Measurements from ENCODE around the gene TEKT2. TPM values are rescaled to one million over a fixed set of nuclear protein-coding genes. Genes with fewer than 3 reads are reported as not detected.

Gene TEKT2
- total and polyA plus RNA-seq, 2 of the 4 experiments (the other 2 are of a cell fraction): 0.18 TPM; not detected in 1

GRCh38 chr1:36137776-36138175 lies 53.9 kb downstream of the TEKT2 start:
- Histone ChIP-seq H3K27me3 (ENCODE audit: control insufficient read depth, insufficient read depth, low read length) (no peaks in the 10 kb centered on the region), H3K18ac (ENCODE audit: low read depth, low read length) (no peak overlapping the region), H4K5ac (ENCODE audit: low read depth, low read length) (no peak overlapping the region), H2AK9ac (replicated peaks; ENCODE audit: low read depth, low read length, poor library complexity) (no peak overlapping the region), H3K36me3 (ENCODE audit: control insufficient read depth, insufficient read depth, low read length) (peaks cover 19% of the 10 kb centered on the region), H4K8ac (ENCODE audit: low read depth in 2 of 2, low read length in 2 of 2) (0 out of 4 replicates have a peak overlapping the region, but pooled peaks of 1 of the 2 experiments have one; percentile 3), H2AFZ (replicated peaks; ENCODE audit: low read length, poor library complexity) (no peak overlapping the region), H3K9me3 (ENCODE audit: control insufficient read depth, insufficient read depth, low read length) (no peaks in the 10 kb centered on the region), H3K27ac (ENCODE audit: insufficient read depth, low read length) (no peak overlapping the region), H2BK5ac (ENCODE audit: low read depth, low read length, poor library complexity, severe bottlenecking) (no peak overlapping the region), H2AK5ac (ENCODE audit: low read depth, low read length) (0 out of 2 replicates have a peak overlapping the region, but pooled peaks have one; percentile 13), H4K20me1 (ENCODE audit: insufficient read depth, low read length) (peaks cover 4% of the 10 kb centered on the region; the same call in 1 of the 2 replicates), H4K91ac (ENCODE audit: insufficient read depth, low read depth, low read length) (no peak overlapping the region), H3K4me3 (ENCODE audit: insufficient read depth, low read depth, low read length) (no peak overlapping the region), H3K9me1 (ENCODE audit: insufficient read depth, low read length) (peaks cover 35% of the 10 kb centered on the region), H2BK15ac (ENCODE audit: low read depth, low read length) (no peak overlapping the region), H3K23ac (ENCODE audit: low read depth, low read length) (no peak overlapping the region), H3K79me1 (ENCODE audit: low read depth in 1 of 2, low read length in 2 of 2) (peaks cover 15 to 58% of the 10 kb centered on the region in 2 experiments; a peak in 3 of 4 replicates), H3K14ac (replicated peaks; ENCODE audit: low read depth, low read length) (no peak overlapping the region), H3K56ac (ENCODE audit: extremely low read depth, insufficient read depth, low read length) (no peak overlapping the region), H3K4me2 (ENCODE audit: low read depth, low read length) (no peak overlapping the region), H3K4ac (ENCODE audit: low read depth, low read length) (no peak overlapping the region), H3K4me1 (ENCODE audit: control insufficient read depth, insufficient read depth, low read length) (peaks cover 26% of the 10 kb centered on the region), H3K9ac (ENCODE audit: low read depth, low read length) (no peak overlapping the region), H2BK20ac (ENCODE audit: low read depth, low read length) (no peak overlapping the region), H2BK120ac (ENCODE audit: low read depth, low read length) (no peak overlapping the region)
- intact Hi-C loops (cut with micrococcal nuclease) (no loop called here), dilution Hi-C loops (cut with HindIII; ENCODE audit: low sequenced_read_pairs, unreplicated experiment) (no loop called here), in situ Hi-C loops (cut with MboI; ENCODE audit: low sequenced_read_pairs) (no loop called here)
- CTCF ChIA-PET: no interaction called here
- ATAC-seq (ENCODE audit: low read depth) (no peak), DNase-seq (no peak)
- POLR2A ChIA-PET (ENCODE audit: unreplicated experiment): interaction anchor here (0.5 kb wide), 1 partner anchor 172 kb away, joined by 14 read pairs; no protein-coding TSS in a partner anchor
- TF ChIP-seq CEBPB (IDR thresholded peaks at IDR 0.05; ENCODE audit: low read depth, low read length) (no peak), CTCF (conservative IDR thresholded peaks at IDR 0.05; ENCODE audit: low read depth, low read length) (no peak), CHD1 (IDR thresholded peaks at IDR 0.05; ENCODE audit: low read depth, low read length) (no peak), RFX5 (IDR thresholded peaks at IDR 0.05; ENCODE audit: low read depth, low read length) (no peak), MXI1 (IDR thresholded peaks at IDR 0.05; ENCODE audit: borderline replicate concordance, low read depth, low read length) (no peak), RAD21 (IDR thresholded peaks at IDR 0.05; ENCODE audit: low read length) (no peak), POLR2A (IDR thresholded peaks at IDR 0.05; ENCODE audit: low read depth, low read length) (no peak), BHLHE40 (IDR thresholded peaks at IDR 0.05; ENCODE audit: low read depth, low read length) (no peak), RCOR1 (IDR thresholded peaks at IDR 0.05; ENCODE audit: insufficient replicate concordance, low read length) (no peak), FOS (IDR thresholded peaks at IDR 0.05; ENCODE audit: low read depth, low read length) (no peak), MAZ (IDR thresholded peaks at IDR 0.05; ENCODE audit: borderline replicate concordance, low read depth, low read length) (no peak), SMC3 (IDR thresholded peaks at IDR 0.05; ENCODE audit: low read depth, low read length) (no peak), MAFK (IDR thresholded peaks at IDR 0.05; ENCODE audit: low read depth, low read length) (no peak), NFE2L2 (IDR thresholded peaks at IDR 0.05; ENCODE audit: low read depth, low read length) (no peak)
- TF ChIP-seq, protein P1, sequence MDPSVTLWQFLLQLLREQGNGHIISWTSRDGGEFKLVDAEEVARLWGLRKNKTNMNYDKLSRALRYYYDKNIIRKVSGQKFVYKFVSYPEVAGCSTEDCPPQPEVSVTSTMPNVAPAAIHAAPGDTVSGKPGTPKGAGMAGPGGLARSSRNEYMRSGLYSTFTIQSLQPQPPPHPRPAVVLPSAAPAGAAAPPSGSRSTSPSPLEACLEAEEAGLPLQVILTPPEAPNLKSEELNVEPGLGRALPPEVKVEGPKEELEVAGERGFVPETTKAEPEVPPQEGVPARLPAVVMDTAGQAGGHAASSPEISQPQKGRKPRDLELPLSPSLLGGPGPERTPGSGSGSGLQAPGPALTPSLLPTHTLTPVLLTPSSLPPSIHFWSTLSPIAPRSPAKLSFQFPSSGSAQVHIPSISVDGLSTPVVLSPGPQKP (IDR thresholded peaks at IDR 0.05; ENCODE audit: borderline replicate concordance, low read depth, low read length): no peak
- TF ChIP-seq, protein P2, sequence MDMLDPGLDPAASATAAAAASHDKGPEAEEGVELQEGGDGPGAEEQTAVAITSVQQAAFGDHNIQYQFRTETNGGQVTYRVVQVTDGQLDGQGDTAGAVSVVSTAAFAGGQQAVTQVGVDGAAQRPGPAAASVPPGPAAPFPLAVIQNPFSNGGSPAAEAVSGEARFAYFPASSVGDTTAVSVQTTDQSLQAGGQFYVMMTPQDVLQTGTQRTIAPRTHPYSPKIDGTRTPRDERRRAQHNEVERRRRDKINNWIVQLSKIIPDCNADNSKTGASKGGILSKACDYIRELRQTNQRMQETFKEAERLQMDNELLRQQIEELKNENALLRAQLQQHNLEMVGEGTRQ (IDR thresholded peaks at IDR 0.05; ENCODE audit: low read depth, low read length): no peak
- BruUV-seq (replicated peaks): no TSS peak
- 100% methylated on average over 1 of the region's 3 CpGs; no CpG with 5 or more reads in 1 of the 2 experiments for WGBS, 2 experiments (ENCODE audit: extremely low coverage in 2 of 2, insufficient read length in 1 of 2)

All from IMR-90 (cell line).